Ascending aorta (tissue), 2 donors: ENCODE measurements around the gene ASXL2. TPM values are rescaled to one million over a fixed set of nuclear protein-coding genes. Genes with fewer than 3 reads are reported as not detected.

Experiments
- DNase-seq, 2 donors: peaks; one replicate each; pipeline ENCODE4 v3.0.0-alpha.2; 2019; ENCODE audit warnings: low spot score in 2 of 2
- H3K27ac ChIP-seq, 2 donors: fragments of 200-600 bp; sonication (generic); one replicate each; pipeline ENCODE4 v1.5.1; 2016 to 2017; ENCODE audit warnings: mild to moderate bottlenecking in 1 of 2
- H3K27me3 ChIP-seq: fragments of 200-600 bp; sonication (generic); one replicate; pipeline ENCODE4 v1.5.1; 2017
- H3K36me3 ChIP-seq, 2 donors: fragments of 200-600 bp; sonication (generic); one replicate each; pipeline ENCODE4 v1.5.1; 2016
- H3K4me1 ChIP-seq, 2 donors: fragments of 200-600 bp; sonication (generic); one replicate each; pipeline ENCODE4 v1.5.1; 2016 to 2017; ENCODE audit warnings: mild to moderate bottlenecking in 1 of 2
- H3K4me3 ChIP-seq, 2 donors: fragments of 200-600 bp; sonication (generic); one replicate each; pipeline ENCODE4 v1.5.1; 2016 to 2017; ENCODE audit warnings: mild to moderate bottlenecking in 1 of 2
- H3K9me3 ChIP-seq, 2 donors: fragments of 200-600 bp; sonication (generic); one replicate each; pipeline ENCODE4 v1.5.1; 2016
- CTCF ChIP-seq, 3 experiments: fragments of 200-600 bp in 2 of 3; fragments of 450-650 bp in 1 of 3; sonication (generic) in 2 of 3; IDR thresholded peaks; one replicate each; pipeline ENCODE4 v1.5.1; 2016 to 2019; ENCODE audit warnings: antibody characterized with exemption in 3 of 3, mild to moderate bottlenecking in 1 of 3, moderate library complexity in 1 of 3
- intact Hi-C: fragments of 100-400 bp; cut with DNase I; formaldehyde crosslinking; loops from one replicate; pipeline ENCODE4 v1.15.1; 2023
- total RNA-seq: library from RNA; depleted of rRNA; stranded (reverse); fragments of >200 nt; gene quantifications from one replicate; pipeline ENCODE4 v1.1.0, GENCODE V29; 2016

The ASXL2 gene
- total RNA-seq, 1 donor from 2014 or later, result 8.7 TPM

- TF ChIP-seq CTCF (IDR thresholded peaks at IDR 0.05), result no peak
- no peak for DNase-seq
- H3K27me3 ChIP-seq, result no peaks in the 10 kb centered on the region
- H3K27ac ChIP-seq, result no peak overlapping the region
- H3K4me1 ChIP-seq, result no peaks in the 10 kb centered on the region
- intact Hi-C loops, result no loop called here
- no peak overlapping the region for H3K4me3 ChIP-seq
- H3K9me3 ChIP-seq, result no peaks in the 10 kb centered on the region
- no peaks in the 10 kb centered on the region for H3K36me3 ChIP-seq
Observed at GRCh38 chr2:25819597-25820039, 58.7 kb downstream of the ASXL2 start.

- Histone ChIP-seq H3K27me3 (no peaks in the 10 kb centered on the region), H3K27ac (no peak overlapping the region), H3K9me3 (no peaks in the 10 kb centered on the region), H3K4me1 (no peaks in the 10 kb centered on the region), H3K36me3 (no peaks in the 10 kb centered on the region), H3K4me3 (no peak overlapping the region)
- DNase-seq, result no peak
- no peak for TF ChIP-seq CTCF (IDR thresholded peaks at IDR 0.05)
- intact Hi-C loops, result no loop called here
Observed at GRCh38 chr2:25817630-25818029, 60.7 kb downstream of the ASXL2 start.

GRCh38 chr2:25817006-25817405 lies 61.3 kb downstream of the ASXL2 start:
- Histone ChIP-seq H3K4me1 (no peaks in the 10 kb centered on the region), H3K9me3 (no peaks in the 10 kb centered on the region), H3K36me3 (no peaks in the 10 kb centered on the region), H3K27ac (no peak overlapping the region), H3K4me3 (no peak overlapping the region), H3K27me3 (no peaks in the 10 kb centered on the region)
- intact Hi-C loops, result no loop called here
- no peak for DNase-seq
- no peak for TF ChIP-seq CTCF (IDR thresholded peaks at IDR 0.05)

- Histone ChIP-seq H3K4me1 (no peaks in the 10 kb centered on the region), H3K9me3 (no peaks in the 10 kb centered on the region), H3K27ac (no peak overlapping the region), H3K27me3 (no peaks in the 10 kb centered on the region), H3K36me3 (no peaks in the 10 kb centered on the region), H3K4me3 (no peak overlapping the region)
- intact Hi-C loops, result no loop called here
- no peak for DNase-seq
- no peak for TF ChIP-seq CTCF (IDR thresholded peaks at IDR 0.05)
Observed at GRCh38 chr2:25816249-25816648, 62.0 kb downstream of the ASXL2 start.

- Histone ChIP-seq H3K9me3 (no peaks in the 10 kb centered on the region), H3K36me3 (peaks cover 0 to under 1% of the 10 kb centered on the region in 2 donors)
- intact Hi-C loops, result no loop called here
Observed at GRCh38 chr2:25814681-25815080, 63.6 kb downstream of the ASXL2 start.

More at GRCh38 chr2:25814681-25815080, 63.6 kb downstream of the ASXL2 start:
- Histone ChIP-seq H3K27me3 (no peaks in the 10 kb centered on the region), H3K27ac (no peak overlapping the region), H3K4me1 (no peaks in the 10 kb centered on the region), H3K4me3 (no peak overlapping the region)
- DNase-seq, result no peak
- TF ChIP-seq CTCF (IDR thresholded peaks at IDR 0.05), result no peak
